Pancreas (tissue), 10 donors: Measurements from ENCODE around the gene RPS16. TPM values are rescaled to one million over a fixed set of nuclear protein-coding genes. Genes with fewer than 3 reads are reported as not detected.
"Not testable (repeated sequence)": the region's sequence is repeated elsewhere in the genome, so short reads cannot be mapped to it uniquely, and the experiment has no call there.

Experiments
- ATAC-seq, 4 donors: fragments of 200-7000 bp; cut with Tn5 transposase; one replicate each; pipeline versions ENCODE4 v1.8.0 to v1.9.1; 2020; ENCODE audit warnings: mild to moderate bottlenecking in 4 of 4, moderate library complexity in 4 of 4
- DNase-seq, 6 donors: peaks; one replicate each; pipeline ENCODE4 v3.0.0-alpha.2; 2020
- FAIRE-seq: peaks from 2 replicates; lab custom pipeline; 2012; peaks lifted over from hg19 to GRCh38; lab: Jason Lieb, UNC
- H3K27ac ChIP-seq, 4 donors: fragments of 200-600 bp; sonication (generic); 1 replicate in 3 of 4; 2 replicates in 1 of 4; pipeline versions ENCODE4 v1.5.0 to v1.8.0; 2020
- H3K27me3 ChIP-seq, 4 donors: fragments of 200-600 bp; one replicate each; pipeline ENCODE4 v1.8.0; 2021
- H3K36me3 ChIP-seq, 3 donors: fragments of 200-600 bp; sonication (generic) in 1 of 3; one replicate each; pipeline versions ENCODE4 v1.5.0 to v1.8.0; 2020 to 2021
- H3K4me1 ChIP-seq, 3 donors: fragments of 200-600 bp; one replicate each; pipeline ENCODE4 v1.8.0; 2021
- H3K4me3 ChIP-seq, 4 donors: fragments of 200-600 bp; sonication (generic) in 2 of 4; one replicate each; pipeline versions ENCODE4 v1.5.0 to v1.8.0; 2020 to 2021
- H3K9me3 ChIP-seq, 4 donors: fragments of 200-600 bp; one replicate each; pipeline ENCODE4 v1.8.0; 2021
- CTCF ChIP-seq, 4 donors: fragments of 200-600 bp; sonication (generic) in 3 of 4; IDR thresholded peaks; one replicate each; pipeline versions ENCODE4 v1.5.0 to v1.8.0; 2021; ENCODE audit warnings: antibody characterized with exemption in 4 of 4
- WGBS, 2 donors: extraction: QIAGEN DNeasy Blood & Tissue Kit; methylation state at CpG; one replicate each; pipeline ENCODE4 v1.1.7; 2013; 5-methylcytosine and 5-hydroxymethylcytosine counted together
- intact Hi-C, 3 donors: fragments of 100-400 bp; cut with DNase I; formaldehyde crosslinking; loops; one replicate each; pipeline versions ENCODE4 v1.11.1 to v1.14.2; 2022
- polyA plus RNA-seq, 2 donors: library from polyadenylated mRNA; stranded (reverse); fragments of 200-250 nt; gene quantifications; one replicate each; pipeline ENCODE4 v1.2.3, GENCODE V29; 2013
- total RNA-seq, 6 donors: library from RNA; stranded (reverse); fragmentation: NEBNext Ultra II Directional in 4 of 6; extraction: Animal tissue kit (Norgen Biotek cat#: 25700) in 4 of 6; gene quantifications; one replicate each; pipeline versions ENCODE4 v1.2.1 to v1.2.4, GENCODE V29; 2021 to 2023
- donor health status: healthy with polysubstance abuse.
- donor health status: DM: no; HTN: no; CAD: no; lungs with moderate emphysema.
- donor health status: DM: no; HTN: no; CAD: no.
- donor health status: control.
- donor health status: control.
- donor health status: Bipolar disorder and iron deficiency.
- donor health status: DM: yes; HTN: yes; CAD: no.
- donor health status: DM: no; HTN: no; CAD: no.
- donor health status: DM: no; HTN: no; CAD: no.
- donor health status: DM: yes; HTN: yes; CAD: no.

The RPS16 gene
- total and polyA plus RNA-seq, 8 donors = 920 to 1,759 (median 1,249) TPM

GRCh38 chr19:39469567-39469966 is 33.8 kb upstream of the RPS16 start:
- ATAC-seq (no peak), DNase-seq (no peak), FAIRE-seq (no peak)
- H3K4me1 ChIP-seq = no peaks in the 10 kb centered on the region
- H3K36me3 ChIP-seq = peaks cover 11 to 96% (median 85%) of the 10 kb centered on the region in 3 donors
- no peak overlapping the region for H3K4me3 ChIP-seq
- no peaks in the 10 kb centered on the region for H3K27me3 ChIP-seq
- no peak for TF ChIP-seq CTCF (IDR thresholded peaks at IDR 0.05)
- H3K9me3 ChIP-seq = no peaks in the 10 kb centered on the region
- 87 to 89% methylated on average over 6 of the region's 6 CpGs for WGBS, 2 donors
- H3K27ac ChIP-seq = no peak overlapping the region
- intact Hi-C loops = no loop called here

DNA sequence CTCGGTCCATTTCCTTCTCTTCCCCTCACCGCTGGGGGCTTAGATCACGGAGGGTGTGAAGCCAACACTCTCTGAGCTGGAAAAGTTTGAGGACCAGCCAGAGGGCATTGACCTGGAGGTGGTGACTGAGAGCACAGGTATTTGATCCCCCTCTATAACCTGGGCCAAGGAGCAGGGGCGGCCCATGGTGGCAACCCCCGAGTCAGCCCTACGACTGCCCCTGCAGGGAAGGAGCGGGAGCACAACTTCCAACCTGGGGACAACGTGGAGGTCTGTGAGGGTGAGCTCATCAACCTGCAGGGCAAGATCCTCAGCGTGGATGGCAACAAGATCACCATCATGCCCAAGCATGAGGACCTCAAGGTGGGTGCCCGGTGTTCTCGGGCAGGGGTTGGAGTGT is 33.3 kb upstream of the RPS16 start:
- peaks cover 11 to 96% (median 81%) of the 10 kb centered on the region in 3 donors for H3K36me3 ChIP-seq
- no peak for ATAC-seq
- H3K4me1 ChIP-seq = no peaks in the 10 kb centered on the region
- intact Hi-C loops = no loop called here
- no peaks in the 10 kb centered on the region for H3K9me3 ChIP-seq
- H3K27me3 ChIP-seq = no peaks in the 10 kb centered on the region
- H3K27ac ChIP-seq = no peak overlapping the region
- H3K4me3 ChIP-seq = no peak overlapping the region
- no peak for FAIRE-seq
- 90 to 91% methylated on average over 11 of the region's 11 CpGs for WGBS, 2 donors
- no peak for TF ChIP-seq CTCF (IDR thresholded peaks at IDR 0.05)
- DNase-seq = no peak

- DNase-seq = no peak
- H3K27ac ChIP-seq = no peak overlapping the region
- H3K27me3 ChIP-seq = no peaks in the 10 kb centered on the region
- intact Hi-C loops = no loop called here
- H3K4me3 ChIP-seq = no peak overlapping the region
- no peak for FAIRE-seq
- WGBS, 2 donors = 95% methylated on average over 7 of the region's 7 CpGs
- no peaks in the 10 kb centered on the region for H3K4me1 ChIP-seq
- peaks cover 11 to 87% (median 70%) of the 10 kb centered on the region in 3 donors for H3K36me3 ChIP-seq
- no peak for TF ChIP-seq CTCF (IDR thresholded peaks at IDR 0.05)
- ATAC-seq = no peak
- no peaks in the 10 kb centered on the region for H3K9me3 ChIP-seq
Measured at GRCh38 chr19:39467941-39468340, 32.2 kb upstream of the RPS16 start.

- Histone ChIP-seq H3K4me1 (no peaks in the 10 kb centered on the region), H3K27me3 (no peaks in the 10 kb centered on the region), H3K4me3 (no peak overlapping the region), H3K27ac (no peak overlapping the region), H3K9me3 (no peaks in the 10 kb centered on the region), H3K36me3 (peaks cover 6 to 69% (median 52%) of the 10 kb centered on the region in 3 donors)
- DNase-seq = no peak
- intact Hi-C loops = no loop called here
- no peak for TF ChIP-seq CTCF (IDR thresholded peaks at IDR 0.05)
- no peak for FAIRE-seq
- ATAC-seq = no peak
- 93 to 94% methylated on average over 18 of the region's 18 CpGs for WGBS, 2 donors
Measured at GRCh38 chr19:39465956-39466747, 30.4 kb upstream of the RPS16 start.

GRCh38 chr19:39463403-39463802 is 27.7 kb upstream of the RPS16 start:
- Histone ChIP-seq H3K36me3 (peaks cover 12 to 66% (median 44%) of the 10 kb centered on the region in 3 donors), H3K4me3 (no peak overlapping the region), H3K27ac (no peak overlapping the region), H3K9me3 (no peaks in the 10 kb centered on the region), H3K4me1 (no peaks in the 10 kb centered on the region), H3K27me3 (no peaks in the 10 kb centered on the region)
- DNase-seq (no peak), ATAC-seq (no peak), FAIRE-seq (no peak)
- no peak for TF ChIP-seq CTCF (IDR thresholded peaks at IDR 0.05)
- whole genome bisulfite sequencing, 2 donors = 72 to 89% methylated on average over 3 of the region's 3 CpGs
- intact Hi-C loops = no loop called here

DNA sequence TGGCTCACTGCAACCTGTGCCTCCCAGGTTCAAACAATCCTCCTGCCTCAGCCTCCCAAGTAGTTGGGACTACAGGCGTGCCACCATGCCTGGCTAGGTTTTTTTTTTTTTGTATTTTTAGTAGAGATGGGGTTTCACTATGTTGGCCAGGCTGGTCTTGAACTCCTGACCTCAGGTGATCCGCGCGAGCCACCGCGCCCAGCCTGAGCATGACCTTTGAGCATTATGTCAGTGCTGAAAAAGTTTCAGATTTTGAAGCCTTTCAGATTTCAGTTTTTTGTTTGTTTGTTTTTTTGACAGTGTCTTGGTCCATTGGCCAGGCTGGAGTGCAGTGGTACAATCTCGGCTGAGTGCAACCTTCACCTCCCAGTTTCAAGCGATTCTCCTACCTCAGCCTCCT is 15.5 kb upstream of the RPS16 start:
- intact Hi-C loops, H3K36me3 ChIP-seq, H3K4me3 ChIP-seq, H3K27ac ChIP-seq, H3K9me3 ChIP-seq, DNase-seq, ATAC-seq, H3K27me3 ChIP-seq, FAIRE-seq: not testable (repeated sequence)
- WGBS, 2 donors = 94% methylated on average over 8 of the region's 8 CpGs
- peaks cover 7 to 23% (median 16%) of the 10 kb centered on the region in 3 donors for H3K4me1 ChIP-seq
